HCT116 (cell line): Measurements from ENCODE around the gene MRPS34. TPM values are rescaled to one million over a fixed set of nuclear protein-coding genes. Genes with fewer than 3 reads are reported as not detected.

Source experiments
- ATAC-seq: fragments of 200-7000 bp; cut with Tn5 transposase; 2 replicates; pipeline ENCODE4 v1.9.1; 2020; ENCODE audit warnings: mild to moderate bottlenecking, moderate library complexity
- BruUV-seq: library from RNA; stranded (reverse); fragments of 400-500 nt; replicated peaks from 2 replicates; lab custom pipeline; 2021; lab: Mats Ljungman, UMichigan
- CTCF ChIA-PET: fragments of 300-600 bp; sonication (Branson Sonifier 250); formaldehyde crosslinking; loops from one replicate; lab custom pipeline; 2021; ENCODE audit warnings: antibody characterized with exemption; lab: Charles Lee
- POLR2A ChIA-PET: fragments of 300-600, 350-600 bp; sonication (Branson Sonifier 250); formaldehyde crosslinking; loops from one replicate; lab custom pipeline; 2021; ENCODE audit warnings: antibody characterized with exemption; lab: Charles Lee
- RAD21 ChIA-PET, 2 experiments: fragments of 300-600 bp; sonication (Branson Sonifier 250); formaldehyde crosslinking; loops; one replicate each; lab custom pipeline; 2023; ENCODE audit warnings: low total read pairs in 2 of 2; ENCODE audit not compliant: uncharacterized antibody in 2 of 2, unreplicated experiment in 2 of 2, low non-redundant PET in 1 of 2; lab: Charles Lee
- DNase-seq: peaks from one replicate; pipeline ENCODE4 v3.0.0-alpha.2; 2010; ENCODE audit warnings: low read depth, low spot score
- H2AFZ ChIP-seq: fragments of 200-600 bp; shearing (Covaris generic), sonication (generic); 2 replicates; pipeline ENCODE4 v1.6.1; 2017; ENCODE audit warnings: low read depth, mixed run types, mixed read lengths, antibody characterized with exemption, low read length; ENCODE audit not compliant: poor library complexity, severe bottlenecking
- H3K27ac ChIP-seq: 2 replicates; pipeline ENCODE4 v1.5.1; 2012; ENCODE audit warnings: low read depth, low read length
- H3K27me3 ChIP-seq: fragments of 200-600 bp; sonication (generic); 2 replicates; pipeline ENCODE4 v1.6.1; 2016; ENCODE audit warnings: mixed run types, low read length, mixed read lengths; ENCODE audit not compliant: insufficient read depth
- H3K36me3 ChIP-seq, 2 experiments: fragments of 200-500 bp in 1 of 2; fragments of 200-600 bp in 1 of 2; sonication (Bioruptor generic) in 1 of 2; sonication (generic) in 1 of 2; 2 replicates each; pipeline versions ENCODE4 v1.5.1 to v1.6.1; 2014 to 2016; ENCODE audit warnings: low read length in 2 of 2, inconsistent platforms in 1 of 2, mixed read lengths in 1 of 2, mixed run types in 1 of 2; ENCODE audit not compliant: insufficient read depth in 2 of 2, control insufficient read depth in 1 of 2
- H3K4me1 ChIP-seq, 2 experiments: fragments of 200-600 bp in 1 of 2; sonication (generic) in 1 of 2; 2 replicates each; pipeline versions ENCODE4 v1.5.1 to v1.6.1; 2012 to 2017; ENCODE audit warnings: low read length in 2 of 2, inconsistent platforms in 1 of 2, mild to moderate bottlenecking in 1 of 2, mixed read lengths in 1 of 2, mixed run types in 1 of 2, moderate library complexity in 1 of 2; ENCODE audit not compliant: insufficient read depth in 2 of 2, control insufficient read depth in 1 of 2
- H3K4me2 ChIP-seq: fragments of 200-600 bp; sonication (generic); 2 replicates; pipeline ENCODE4 v1.6.1; 2017; ENCODE audit warnings: mixed run types, low read length, mixed read lengths
- H3K4me3 ChIP-seq, 2 experiments: fragments of 200-600 bp in 1 of 2; sonication (generic) in 1 of 2; replicated peaks in 1 of 2; 2 replicates each; pipeline ENCODE4 v1.5.1; 2011 to 2016; ENCODE audit warnings: low read length in 2 of 2, control low read depth in 1 of 2, low read depth in 1 of 2, mild to moderate bottlenecking in 1 of 2, mixed read lengths in 1 of 2, mixed run types in 1 of 2
- H3K79me2 ChIP-seq: fragments of 200-600 bp; sonication (generic); 2 replicates; pipeline ENCODE4 v1.6.1; 2017; ENCODE audit warnings: mild to moderate bottlenecking, mixed run types, low read length, moderate library complexity, mixed read lengths; ENCODE audit not compliant: insufficient read depth
- H3K9ac ChIP-seq: fragments of 200-600 bp; sonication (generic); 2 replicates; pipeline ENCODE4 v1.6.1; 2016; ENCODE audit warnings: low read length, mixed read lengths
- H3K9me2 ChIP-seq: fragments of 200-600 bp; sonication (generic), shearing (Covaris generic); 2 replicates; pipeline ENCODE4 v1.6.1; 2017; ENCODE audit warnings: mixed run types, mild to moderate bottlenecking, moderate library complexity; ENCODE audit not compliant: insufficient read depth
- H3K9me3 ChIP-seq, 2 experiments: fragments of 200-500 bp in 1 of 2; fragments of 200-600 bp in 1 of 2; sonication (Bioruptor generic) in 1 of 2; sonication (generic) in 1 of 2; 2 replicates each; pipeline ENCODE4 v1.6.1; 2014 to 2017; ENCODE audit warnings: low read length in 2 of 2, mixed read lengths in 2 of 2, inconsistent platforms in 1 of 2, low read depth in 1 of 2, mild to moderate bottlenecking in 1 of 2, mixed run types in 1 of 2, moderate library complexity in 1 of 2; ENCODE audit not compliant: control insufficient read depth in 1 of 2, insufficient read depth in 1 of 2
- H4K20me1 ChIP-seq: fragments of 200-600 bp; sonication (generic), shearing (Covaris generic); 2 replicates; pipeline ENCODE4 v1.6.1; 2017; ENCODE audit warnings: mixed run types, mild to moderate bottlenecking, moderate library complexity; ENCODE audit not compliant: insufficient read depth
- EZH2 ChIP-seq: fragments of 200-600 bp; sonication (generic); IDR thresholded peaks from 2 replicates; pipeline ENCODE4 v1.6.1; 2017; ENCODE audit warnings: antibody characterized with exemption, mixed run types
- EZH2phosphoT487 ChIP-seq: fragments of 200-600 bp; IDR thresholded peaks from 2 replicates; pipeline ENCODE4 v1.6.1; 2018; ENCODE audit warnings: antibody characterized with exemption, borderline replicate concordance
- POLR2AphosphoS5 ChIP-seq: IDR thresholded peaks from 2 replicates; pipeline ENCODE4 v1.6.1; 2011; ENCODE audit warnings: mild to moderate bottlenecking, low read depth, low read length, moderate library complexity
- RAD21 ChIP-seq: IDR thresholded peaks from 2 replicates; pipeline ENCODE4 v1.6.1; 2012; ENCODE audit warnings: low read depth, mild to moderate bottlenecking
- TCF7L2 ChIP-seq: IDR thresholded peaks from 2 replicates; pipeline ENCODE4 v1.7.0; 2011; ENCODE audit warnings: borderline replicate concordance, inconsistent platforms; ENCODE audit not compliant: insufficient read depth, insufficient read length; ENCODE audit errors: extremely low read depth
- ZNF274 ChIP-seq: fragments of 200-500 bp; sonication (Bioruptor generic); IDR thresholded peaks from 2 replicates; pipeline ENCODE4 v1.6.1; 2014; ENCODE audit warnings: mild to moderate bottlenecking, low read depth, low read length, inconsistent platforms
- intact Hi-C: fragments of 100-400 bp; cut with micrococcal nuclease; formaldehyde crosslinking; loops from 2 replicates; pipeline ENCODE4 v1.10.0; 2022
- total RNA-seq: library from RNA; stranded (reverse); gene quantifications from one replicate; pipeline ENCODE4 v1.2.1, GENCODE V29; 2021; ENCODE audit not compliant: unreplicated experiment
- TF ChIP-seq, protein P1 (sequence below): IDR thresholded peaks from 2 replicates; pipeline ENCODE4 v1.6.1; 2012
- TF ChIP-seq, protein P2 (sequence below): IDR thresholded peaks from 2 replicates; pipeline ENCODE4 v1.6.1; 2011; ENCODE audit warnings: mild to moderate bottlenecking, low read length, moderate library complexity; ENCODE audit not compliant: insufficient replicate concordance; ENCODE audit errors: extremely low read depth
- TF ChIP-seq, protein P3 (sequence below): IDR thresholded peaks from 2 replicates; pipeline ENCODE4 v1.6.1; 2012

MRPS34 gene
- total RNA-seq, 1 experiment from 2014 or later = 200 TPM

DNA sequence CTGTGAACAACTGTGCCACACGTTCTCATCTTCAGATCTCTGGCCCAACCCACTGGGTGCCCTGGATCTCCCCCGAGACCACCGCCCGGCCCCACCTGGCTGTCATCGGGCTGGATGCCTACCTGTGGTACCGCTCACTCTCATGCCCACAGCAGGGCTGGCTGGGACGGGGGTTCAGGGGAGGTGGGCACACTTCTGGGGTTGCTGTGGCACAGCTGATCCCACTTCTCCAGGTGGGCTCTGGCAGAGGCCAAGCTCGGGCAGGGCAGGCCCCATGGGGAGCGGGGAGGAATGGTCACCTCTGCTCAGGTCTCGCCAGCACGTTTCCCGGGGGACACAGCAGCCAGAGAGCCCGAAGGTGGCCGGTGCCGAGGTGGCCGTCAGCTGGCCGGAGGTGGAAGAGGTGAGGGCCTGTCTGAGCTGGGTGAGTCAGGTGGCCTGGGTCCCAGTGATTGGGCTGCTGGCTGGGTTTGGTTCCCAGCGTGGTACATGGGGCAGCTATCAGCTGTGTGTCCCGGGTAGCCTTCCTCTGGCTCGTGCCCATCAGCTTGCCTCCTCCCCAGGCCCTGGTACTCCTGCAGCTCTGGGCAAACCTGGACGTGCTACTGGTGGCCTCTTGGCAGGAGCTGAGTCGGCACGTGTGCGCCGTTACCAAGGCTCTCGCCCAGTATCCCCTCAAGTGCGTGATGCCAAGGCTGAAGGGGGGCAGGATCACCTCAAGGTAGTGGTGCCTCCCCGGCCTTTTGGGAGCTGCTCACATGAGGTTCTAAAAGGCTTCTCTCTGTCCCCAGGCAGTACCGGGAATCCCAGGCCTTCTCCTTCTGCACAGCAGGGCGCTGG, 2.3 kb upstream of the MRPS34 start:
- intact Hi-C loops = no loop called here

More for the DNA sequence above, 2.3 kb upstream of the MRPS34 start:
- ChIA-PET RAD21 (no interaction called here), CTCF (interaction anchor here (1.3 to 1.7 kb wide), 2 partner anchors 7 to 69 kb away, joined by 3 to 9 read pairs; partner anchors contain the start of genes MAPK8IP3, NUBP2 and SPSB3), POLR2A (no interaction called here)
- Histone ChIP-seq H3K4me1 (peaks cover 6 to 17% of the 10 kb centered on the region in 2 experiments), H4K20me1 (no peaks in the 10 kb centered on the region; the same call in 1 of the 2 replicates), H3K4me3 (no peak overlapping the region), H3K9ac (no peak overlapping the region), H3K9me3 (no peaks in the 10 kb centered on the region), H3K4me2 (no peak overlapping the region), H3K36me3 (peaks cover 0 to 8% of the 10 kb centered on the region in 2 experiments; a peak in 3 of 4 replicates), H2AFZ (no peak overlapping the region), H3K27ac (peak overlapping the region; percentile 95; the same call in 1 of the 2 replicates), H3K27me3 (no peaks in the 10 kb centered on the region), H3K79me2 (peaks cover 48% of the 10 kb centered on the region), H3K9me2 (no peaks in the 10 kb centered on the region)
- no peak for TF ChIP-seq TCF7L2
- TF ChIP-seq, protein P1, sequence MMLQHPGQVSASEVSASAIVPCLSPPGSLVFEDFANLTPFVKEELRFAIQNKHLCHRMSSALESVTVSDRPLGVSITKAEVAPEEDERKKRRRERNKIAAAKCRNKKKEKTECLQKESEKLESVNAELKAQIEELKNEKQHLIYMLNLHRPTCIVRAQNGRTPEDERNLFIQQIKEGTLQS = no peak
- TF ChIP-seq ZNF274 = no peak
- TF ChIP-seq EZH2phosphoT487 = no peak
- TF ChIP-seq RAD21 = no peak
- TF ChIP-seq, protein P2, sequence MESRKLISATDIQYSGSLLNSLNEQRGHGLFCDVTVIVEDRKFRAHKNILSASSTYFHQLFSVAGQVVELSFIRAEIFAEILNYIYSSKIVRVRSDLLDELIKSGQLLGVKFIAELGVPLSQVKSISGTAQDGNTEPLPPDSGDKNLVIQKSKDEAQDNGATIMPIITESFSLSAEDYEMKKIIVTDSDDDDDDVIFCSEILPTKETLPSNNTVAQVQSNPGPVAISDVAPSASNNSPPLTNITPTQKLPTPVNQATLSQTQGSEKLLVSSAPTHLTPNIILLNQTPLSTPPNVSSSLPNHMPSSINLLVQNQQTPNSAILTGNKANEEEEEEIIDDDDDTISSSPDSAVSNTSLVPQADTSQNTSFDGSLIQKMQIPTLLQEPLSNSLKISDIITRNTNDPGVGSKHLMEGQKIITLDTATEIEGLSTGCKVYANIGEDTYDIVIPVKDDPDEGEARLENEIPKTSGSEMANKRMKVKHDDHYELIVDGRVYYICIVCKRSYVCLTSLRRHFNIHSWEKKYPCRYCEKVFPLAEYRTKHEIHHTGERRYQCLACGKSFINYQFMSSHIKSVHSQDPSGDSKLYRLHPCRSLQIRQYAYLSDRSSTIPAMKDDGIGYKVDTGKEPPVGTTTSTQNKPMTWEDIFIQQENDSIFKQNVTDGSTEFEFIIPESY = no peak
- no peak for TF ChIP-seq POLR2AphosphoS5
- TF ChIP-seq, protein P3, sequence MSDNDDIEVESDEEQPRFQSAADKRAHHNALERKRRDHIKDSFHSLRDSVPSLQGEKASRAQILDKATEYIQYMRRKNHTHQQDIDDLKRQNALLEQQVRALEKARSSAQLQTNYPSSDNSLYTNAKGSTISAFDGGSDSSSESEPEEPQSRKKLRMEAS = no peak
- TF ChIP-seq EZH2 = no peak
- BruUV-seq = no TSS peak
- DNase-seq = no peak
- ATAC-seq = no peak
